Right ventricle myocardium inferior (tissue), 1 donor: ENCODE data around the gene AMT. TPM values are rescaled to one million over a fixed set of nuclear protein-coding genes. Genes with fewer than 3 reads are reported as not detected.

ENCODE experiments used
- ATAC-seq: fragments of 200-7000 bp; cut with Tn5 transposase; one replicate; pipeline ENCODE4 v1.9.1; 2020; ENCODE audit warnings: mild to moderate bottlenecking, moderate library complexity
- DNase-seq: peaks from one replicate; pipeline ENCODE4 v3.0.0; 2021; ENCODE audit errors: missing footprints
- intact Hi-C: fragments of 100-400 bp; cut with DNase I; formaldehyde crosslinking; loops from one replicate; pipeline ENCODE4 v1.11.0; 2022
- long read RNA-seq: library from polyadenylated mRNA; unstranded; transcript quantifications from one replicate; pipeline ENCODE4 v2.0.0, GENCODE V29; 2021
- total RNA-seq: library from RNA; stranded (reverse); fragmentation: NEBNext Ultra II Directional; extraction: Animal tissue kit (Norgen Biotek cat#: 25700); gene quantifications from one replicate; pipeline ENCODE4 v1.2.1, GENCODE V29; 2021
- donor health status: DM: no; HTN: yes; CAD: no; lungs with severe emphysema.

Gene AMT, protein sequence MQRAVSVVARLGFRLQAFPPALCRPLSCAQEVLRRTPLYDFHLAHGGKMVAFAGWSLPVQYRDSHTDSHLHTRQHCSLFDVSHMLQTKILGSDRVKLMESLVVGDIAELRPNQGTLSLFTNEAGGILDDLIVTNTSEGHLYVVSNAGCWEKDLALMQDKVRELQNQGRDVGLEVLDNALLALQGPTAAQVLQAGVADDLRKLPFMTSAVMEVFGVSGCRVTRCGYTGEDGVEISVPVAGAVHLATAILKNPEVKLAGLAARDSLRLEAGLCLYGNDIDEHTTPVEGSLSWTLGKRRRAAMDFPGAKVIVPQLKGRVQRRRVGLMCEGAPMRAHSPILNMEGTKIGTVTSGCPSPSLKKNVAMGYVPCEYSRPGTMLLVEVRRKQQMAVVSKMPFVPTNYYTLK
- total RNA-seq, result 20.5 TPM
- long read RNA-seq, transcript AMT-221 (9 exons, 2,038 nt), result minor isoform, 6 of 43 reads
- long read RNA-seq, transcript AMT-201 (9 exons, 2,280 nt), result major isoform, 29 of 43 reads
- long read RNA-seq, partial matches to known transcripts, result 1 of 43 reads
- long read RNA-seq, other reads (novel, unspliced or antisense), result 1 of 43 reads

DNA sequence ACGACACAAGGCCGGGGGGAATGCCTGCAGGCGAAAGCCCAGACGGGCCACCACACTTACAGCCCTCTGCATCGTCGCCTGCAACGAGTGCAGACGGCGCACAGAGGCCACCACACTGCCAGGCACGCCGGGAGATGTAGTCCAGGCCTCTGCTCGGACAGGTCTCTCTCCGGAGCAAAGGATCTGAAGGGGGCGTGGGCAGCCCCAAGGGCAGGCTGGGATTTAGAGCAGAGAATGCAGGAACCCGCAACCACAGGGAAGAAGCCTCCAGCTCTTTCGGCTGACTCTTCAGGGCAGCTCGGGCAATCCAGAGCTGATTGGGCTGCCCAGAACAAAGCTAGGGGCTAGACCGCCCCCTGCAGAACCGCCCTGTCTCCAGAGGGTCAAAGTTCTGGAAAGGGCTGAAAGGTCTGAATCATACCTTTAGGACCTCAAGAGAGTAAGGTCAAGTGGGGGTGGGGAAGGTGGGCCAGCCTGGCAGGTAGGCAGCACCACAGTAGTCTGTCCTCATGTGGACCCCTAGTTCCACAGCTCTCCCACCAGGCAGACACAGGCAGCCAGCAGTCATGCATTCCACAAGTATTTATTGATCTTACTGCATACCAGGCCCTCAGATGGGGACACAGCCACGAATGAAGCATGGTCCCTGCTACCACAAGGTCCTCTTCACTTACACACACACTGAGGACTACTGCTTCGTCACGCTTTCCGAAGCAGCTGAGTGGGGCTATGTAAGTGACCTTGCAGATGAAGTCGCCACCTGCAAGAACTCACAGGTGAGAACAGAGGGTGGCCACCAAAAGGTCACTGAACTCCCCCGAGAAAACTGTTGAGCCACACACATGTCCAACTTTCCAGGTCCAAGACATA lies at the start of gene AMT:
Gene AMT, minus strand, starts transcription at position 95 of the 870 bp plus-strand sequence. Its CDS starts 23 bp downstream, at position 72.
- DNase-seq (peak; percentile 81), ATAC-seq (peak; percentile 66)
- intact Hi-C loops, result loop anchor here (10.0 kb wide), 1 partner anchor 398 kb away; the partner anchor contains the start of genes IMPDH2 and NDUFAF3

DNA sequence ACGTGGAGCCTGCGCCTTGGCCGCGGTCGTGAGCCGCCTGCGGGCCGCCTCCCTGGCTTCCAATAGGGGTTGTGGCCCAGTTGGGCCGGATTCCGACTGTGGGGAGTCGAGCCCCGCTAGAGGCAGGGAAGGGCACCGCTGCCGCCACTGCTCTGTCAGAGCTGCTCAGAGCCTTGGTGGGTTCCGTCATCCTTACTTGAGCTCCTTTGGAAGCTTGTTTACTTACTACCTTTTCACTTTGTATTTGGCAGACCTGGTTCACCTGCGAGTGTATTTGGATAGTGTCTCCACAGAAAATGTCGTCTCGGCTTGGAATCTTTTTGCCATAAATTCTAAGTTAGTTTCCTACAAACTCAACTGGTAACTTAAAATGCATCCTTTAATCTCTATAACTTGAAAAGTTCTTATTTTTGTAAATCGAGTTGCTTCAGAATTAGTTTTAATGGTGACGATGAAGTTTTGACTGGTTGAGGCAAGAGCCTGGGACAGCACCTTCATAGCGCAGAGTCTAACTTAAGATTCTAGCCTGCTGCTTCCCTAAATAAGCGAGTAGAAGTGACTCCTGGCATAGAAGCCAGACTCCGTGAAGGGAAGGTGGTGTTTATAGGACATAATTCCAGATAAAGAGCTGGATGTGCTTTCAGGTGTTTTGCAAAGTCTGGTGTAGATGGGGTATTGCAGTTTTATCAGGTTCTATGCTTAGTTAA lies 48.6 kb upstream of the AMT start:
- DNase-seq (no peak), ATAC-seq (no peak)
- intact Hi-C loops, result loop anchor here (5.0 kb wide), 1 partner anchor 46 kb away; no protein-coding TSS in a partner anchor

DNA sequence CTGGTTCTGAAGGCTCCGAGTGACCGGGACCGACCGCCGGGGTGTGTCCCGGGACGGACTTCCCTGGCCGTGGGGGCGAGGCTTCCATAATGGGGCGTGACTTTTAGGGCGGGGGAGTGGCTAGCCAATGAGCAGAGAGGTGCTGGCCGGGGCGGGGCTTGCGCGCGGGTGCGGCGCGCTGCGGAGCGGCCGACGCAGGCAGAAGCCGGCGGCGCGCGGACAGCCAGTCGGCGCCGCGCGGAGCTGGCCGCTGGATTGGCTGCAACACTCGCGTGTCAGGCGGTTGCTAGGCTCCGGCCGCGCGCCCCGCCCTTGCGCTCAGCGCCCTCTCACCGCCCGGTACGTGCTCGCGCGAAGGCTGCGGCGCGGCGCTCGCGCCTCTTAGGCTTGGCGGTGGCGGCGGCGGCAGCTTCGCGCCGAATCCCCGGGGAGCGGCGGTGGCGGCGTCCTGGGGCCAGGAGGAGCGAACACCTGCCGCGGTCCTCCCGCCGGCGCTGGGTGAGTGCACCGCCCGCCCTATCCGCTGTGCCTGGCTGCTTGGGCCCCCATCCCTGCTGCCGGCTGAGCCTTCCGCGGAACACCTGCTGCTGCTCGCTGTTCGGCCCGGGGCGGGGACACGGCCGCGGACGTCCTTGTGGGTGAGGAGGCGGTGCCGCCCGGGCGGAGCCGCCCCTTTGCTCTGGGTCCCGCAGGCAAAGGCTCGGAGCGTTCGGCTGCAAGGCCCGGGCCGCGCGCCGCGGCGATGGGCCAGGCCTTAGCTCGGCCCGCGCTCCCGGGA lies 47.9 kb upstream of the AMT start, which contains the start of gene DAG1:
Gene DAG1, plus strand, starts transcription at position 332 of the 778 bp plus-strand sequence. CDS start 40,268 bp downstream, outside the sequence.
- peak; percentile 99 for DNase-seq
- intact Hi-C loops, result loop anchor here (5.0 kb wide), 3 partner anchors 47 to 298 kb away; partner anchors contain the start of genes APEH and KLHDC8B

DNA sequence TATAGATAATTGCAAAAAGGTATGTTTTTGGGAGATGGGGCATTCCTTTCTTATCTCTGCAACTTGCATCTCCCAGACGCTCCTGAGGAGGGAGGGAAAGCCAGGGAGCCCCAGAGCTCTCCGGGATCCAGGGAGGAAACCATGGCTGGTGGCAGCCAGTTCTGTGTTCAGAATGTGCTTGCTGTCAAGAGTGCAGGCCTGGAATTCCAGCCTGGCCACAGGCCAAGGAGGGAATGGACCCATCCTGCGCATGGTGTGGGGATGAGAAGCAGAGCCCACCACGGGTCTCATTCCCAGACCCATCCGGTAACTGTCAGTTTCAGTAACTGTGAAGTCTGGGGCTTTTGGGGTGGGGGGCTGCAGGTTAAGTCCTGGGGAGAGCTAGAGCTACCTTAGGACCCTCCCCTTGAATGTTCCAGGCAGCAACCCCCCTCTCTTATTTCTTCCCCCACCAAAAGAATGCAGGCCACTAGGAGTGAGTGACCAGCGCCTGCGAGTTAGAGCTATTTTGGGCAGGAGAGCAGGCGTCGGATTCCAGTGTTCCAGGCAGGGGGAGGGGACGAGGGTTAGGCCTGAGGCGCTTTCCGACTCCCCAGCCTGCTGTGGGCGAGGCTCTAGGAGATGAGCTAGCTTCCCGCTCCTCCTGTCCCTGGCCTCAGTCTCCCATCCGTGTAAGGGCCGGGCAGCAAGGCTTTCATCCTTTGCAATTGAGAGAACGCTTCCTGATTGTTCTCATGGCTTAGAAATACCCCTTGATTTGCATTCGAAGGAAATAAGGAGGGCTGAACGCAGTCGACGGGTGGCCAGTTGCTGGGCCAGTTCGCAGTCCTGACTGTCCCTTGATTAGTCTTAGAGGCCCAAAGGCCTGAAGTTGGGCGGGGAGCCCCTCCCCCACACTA lies 47.0 kb upstream of the AMT start:
- DNase-seq (peak; percentile 83), ATAC-seq (peak; percentile 65)
- intact Hi-C loops, result loop anchor here (5.0 kb wide), 2 partner anchors 203 to 297 kb away; partner anchors contain the start of genes APEH and KLHDC8B

More for the DNA sequence above, 47.9 kb upstream of the AMT start, which contains the start of gene DAG1:
- ATAC-seq, result peak; percentile 93

DNA sequence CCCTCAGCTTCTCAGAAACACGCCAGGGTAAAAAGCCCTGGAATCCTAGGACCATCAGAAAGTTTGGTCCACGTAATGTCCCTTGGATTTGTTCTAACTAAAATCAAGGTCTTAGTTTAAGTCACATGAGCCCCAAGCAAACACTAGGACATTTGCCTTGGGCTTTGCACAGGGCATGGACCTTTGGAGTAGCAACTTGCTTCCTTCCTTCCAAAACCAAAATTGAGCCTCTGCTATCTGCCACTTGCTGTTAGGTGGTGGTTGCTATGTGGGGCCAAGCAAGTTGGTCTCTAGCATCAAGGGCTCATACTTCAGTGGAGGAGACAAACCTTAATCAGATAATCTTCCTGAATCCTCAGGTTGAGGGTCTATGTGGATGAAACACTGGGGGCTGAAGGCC lies 43.8 kb upstream of the AMT start:
- ATAC-seq (no peak), DNase-seq (no peak)
- intact Hi-C loops, result loop anchor here (5.0 kb wide), 2 partner anchors 206 to 294 kb away; partner anchors contain the start of genes APEH and KLHDC8B

DNA sequence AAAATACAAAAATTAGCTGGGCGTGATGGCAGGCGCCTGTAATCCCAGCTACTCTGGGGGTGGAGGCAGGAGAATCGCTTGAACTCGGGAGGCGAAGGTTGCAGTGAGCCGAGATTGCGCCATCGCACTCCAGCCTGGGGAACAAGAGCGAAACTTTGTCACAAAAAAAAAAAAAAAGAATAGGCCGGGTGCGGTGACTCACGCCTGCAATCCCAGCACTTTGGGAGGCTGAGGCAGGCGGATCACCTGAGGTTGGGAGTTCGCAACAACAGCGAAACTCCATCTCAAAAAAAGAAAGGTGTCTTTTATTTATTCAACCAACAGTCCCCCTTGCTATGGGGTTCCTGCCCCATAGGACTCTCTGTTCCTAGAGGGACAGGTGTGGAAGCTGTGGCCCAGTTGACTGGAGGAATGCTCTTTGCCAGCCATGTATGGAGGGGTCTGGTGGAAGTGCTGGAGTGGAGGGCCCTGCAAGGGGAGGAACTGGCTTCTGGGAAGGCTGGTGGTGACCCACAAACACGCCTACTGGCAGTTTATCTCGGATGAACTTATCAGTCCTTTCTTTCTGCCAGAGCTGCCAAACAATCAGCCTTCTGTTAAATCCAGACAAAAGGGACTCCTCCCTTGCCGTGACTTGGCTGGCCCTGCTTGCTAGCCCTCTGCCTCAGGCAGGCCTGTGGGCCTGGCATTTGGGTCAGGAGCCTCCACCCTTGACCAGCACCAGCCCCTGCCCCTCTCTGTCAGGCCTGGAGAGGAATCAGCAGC lies 43.2 kb upstream of the AMT start:
- no peak for ATAC-seq
- intact Hi-C loops, result loop anchor here (5.0 kb wide), 2 partner anchors 207 to 293 kb away; partner anchors contain the start of genes APEH and KLHDC8B

DNA sequence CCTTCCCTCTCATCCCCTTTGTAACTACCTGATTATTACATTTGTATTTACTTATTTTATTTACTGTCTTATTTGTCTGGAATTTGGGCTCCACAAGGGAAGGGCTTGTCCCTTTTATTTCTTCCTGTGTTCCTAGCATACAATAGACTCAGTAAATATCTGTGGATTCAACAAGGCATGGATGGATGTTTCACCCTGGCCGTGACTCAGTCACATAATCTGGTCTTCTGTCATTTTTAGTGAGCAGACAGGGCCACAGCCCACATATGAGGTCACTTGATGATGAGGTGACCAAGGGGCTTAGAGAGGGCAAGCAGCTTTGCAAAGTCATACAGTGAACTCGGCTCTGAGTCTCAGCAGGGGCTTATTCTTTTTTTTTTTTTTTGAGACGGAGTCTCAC lies 39.9 kb upstream of the AMT start:
- intact Hi-C loops, result no loop called here
- DNase-seq (no peak), ATAC-seq (no peak)

More for the DNA sequence above, 43.2 kb upstream of the AMT start:
- DNase-seq, result no peak

DNA sequence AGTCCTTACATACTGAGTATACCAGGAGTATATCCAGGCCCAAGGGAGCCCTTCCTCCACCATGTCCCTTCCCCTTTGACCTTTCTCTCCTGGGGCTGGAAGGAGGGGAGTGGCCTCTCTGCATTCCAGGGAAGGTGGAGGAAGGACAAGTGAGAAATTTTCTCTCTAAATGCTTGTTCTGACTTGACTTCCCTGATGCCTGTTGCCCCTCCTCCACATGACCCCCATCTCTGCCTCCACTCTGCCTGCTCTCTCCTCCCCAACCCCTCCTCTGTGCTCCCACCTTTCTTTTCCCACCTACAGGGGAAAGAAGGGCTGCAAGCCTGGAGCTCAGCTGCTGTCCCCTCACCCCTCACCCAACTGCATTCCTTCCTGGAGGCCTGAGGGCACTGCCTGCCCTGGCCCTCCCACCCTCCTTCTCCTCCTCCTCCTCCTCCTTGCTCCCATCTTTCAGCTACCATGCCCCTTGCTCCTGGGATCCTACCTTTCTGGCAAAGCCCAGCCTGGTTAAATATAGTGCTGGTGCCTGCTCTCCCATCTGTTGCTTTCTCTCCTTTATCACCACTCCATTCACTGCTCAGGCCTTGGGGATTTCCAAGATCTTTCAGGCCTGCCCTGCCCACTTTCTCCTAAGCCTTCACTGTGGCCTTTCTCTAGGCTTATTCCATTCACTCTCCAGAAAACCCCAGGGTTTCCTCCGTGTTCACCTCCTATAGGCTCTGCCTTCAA lies 39.3 kb upstream of the AMT start:
- intact Hi-C loops, result no loop called here
- no peak for DNase-seq
- no peak for ATAC-seq

DNA sequence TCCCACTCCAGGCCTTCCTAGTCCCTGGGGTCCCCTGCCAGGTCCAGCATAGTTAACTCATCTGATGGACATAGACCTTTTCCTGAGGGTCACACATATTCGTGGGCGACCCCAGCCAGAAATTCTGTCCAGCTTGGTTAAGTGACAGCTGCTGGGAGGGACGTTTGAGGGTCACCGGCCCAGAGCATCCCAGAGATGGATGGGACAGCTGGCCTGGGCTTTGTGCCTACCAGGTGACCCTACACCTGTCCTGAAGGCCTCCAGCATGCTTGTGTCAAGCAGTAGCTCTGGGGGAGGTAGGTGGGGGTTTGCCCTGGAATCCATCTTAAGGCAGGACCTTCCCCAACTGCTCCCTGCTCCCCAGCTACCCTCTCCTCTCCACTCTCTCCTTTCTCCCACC lies 38.7 kb upstream of the AMT start:
- intact Hi-C loops, result no loop called here
- DNase-seq (no peak), ATAC-seq (no peak)

DNA sequence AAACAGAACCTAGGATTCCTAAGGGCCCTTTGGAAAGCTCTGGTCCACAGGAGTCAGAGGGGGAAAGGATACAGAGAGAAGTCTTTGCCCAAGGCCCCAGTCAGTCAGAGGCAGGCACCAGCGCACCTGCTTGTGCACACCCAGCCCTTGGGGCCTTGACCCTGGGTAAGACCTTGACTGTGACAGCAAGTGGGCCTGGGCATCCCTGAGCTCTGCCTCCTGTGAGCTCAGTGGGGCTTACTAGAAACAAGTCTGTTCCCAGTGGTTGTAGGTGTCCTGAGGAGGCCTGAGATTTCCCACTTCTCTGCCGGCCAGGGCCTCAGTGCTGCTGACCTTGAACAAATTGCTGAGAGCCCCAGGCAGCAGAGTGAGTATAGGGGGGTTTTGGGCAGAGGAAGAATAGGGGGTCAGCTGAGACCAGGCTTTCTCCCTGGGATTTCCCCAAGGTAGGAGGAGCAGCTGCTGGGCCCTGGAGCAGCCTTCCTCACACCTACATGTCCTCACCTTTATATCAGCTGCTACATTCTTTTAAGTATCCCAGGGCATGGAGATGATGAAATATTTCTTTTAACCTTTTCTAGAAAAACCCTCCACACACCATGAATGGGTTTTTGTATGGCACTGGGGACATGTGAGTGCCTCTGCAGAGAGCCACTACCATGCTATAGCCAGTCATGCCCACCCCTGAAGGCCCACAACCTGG lies 38.1 kb upstream of the AMT start:
- DNase-seq, result no peak
- intact Hi-C loops, result no loop called here
- no peak for ATAC-seq

DNA sequence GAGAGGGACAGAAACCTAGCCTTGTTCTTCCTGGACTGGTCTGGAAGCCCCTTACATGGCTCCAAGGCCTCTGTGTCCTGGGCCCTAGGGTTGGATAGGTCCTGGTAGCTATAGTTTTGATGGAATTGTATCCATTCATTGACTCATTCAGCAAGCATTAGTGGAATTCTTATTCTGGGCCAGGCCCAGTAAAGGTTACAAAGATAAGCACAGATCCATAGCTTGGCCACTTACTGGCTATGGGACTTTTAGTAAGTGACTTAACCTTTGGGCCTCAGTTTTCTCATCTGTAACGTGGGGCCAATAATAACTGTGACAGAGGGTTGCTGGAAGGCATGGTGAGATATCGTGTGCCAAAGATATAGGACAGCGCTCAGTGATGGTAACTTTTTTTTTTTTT lies 34.2 kb upstream of the AMT start:
- no peak for ATAC-seq
- DNase-seq, result no peak
- intact Hi-C loops, result no loop called here

DNA sequence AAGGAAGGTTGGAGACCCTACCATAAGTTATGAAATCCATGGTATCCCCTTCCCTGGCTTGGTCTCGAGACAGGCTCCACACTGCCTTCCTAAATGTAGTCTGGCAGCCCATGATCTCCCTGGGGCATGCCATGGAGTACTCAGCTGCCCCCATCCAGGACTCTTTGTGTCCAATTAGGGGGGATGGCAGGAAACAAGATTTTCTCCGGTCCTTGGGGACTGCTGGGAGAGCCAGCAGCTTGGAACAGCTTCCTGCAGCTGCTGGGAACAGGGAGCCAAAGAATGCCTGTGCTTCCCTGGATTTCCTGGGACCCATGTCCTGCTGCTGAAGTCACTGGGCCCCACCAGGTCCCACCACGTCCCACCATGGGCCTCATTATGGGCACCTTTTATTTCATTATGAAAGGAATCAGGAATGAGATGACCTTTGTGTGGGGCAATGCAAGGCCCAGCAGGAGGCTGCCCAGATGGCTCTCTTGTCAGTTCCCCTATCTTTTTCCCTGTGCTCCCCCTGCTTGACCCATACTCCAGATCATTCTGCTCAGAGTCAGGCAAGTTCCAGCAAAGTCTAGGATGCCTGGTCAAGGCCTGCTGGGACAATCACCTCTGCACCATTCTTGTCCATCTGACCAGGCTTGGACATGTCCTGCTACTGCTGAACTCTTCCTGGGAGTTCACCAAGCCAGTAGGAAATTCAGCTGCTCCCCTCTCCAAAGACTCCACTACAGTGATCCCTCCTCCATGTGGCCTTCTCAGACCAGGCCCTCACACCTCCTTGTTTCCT lies 32.8 kb upstream of the AMT start:
- DNase-seq (no peak), ATAC-seq (peak; percentile 62)
- intact Hi-C loops, result no loop called here

DNA sequence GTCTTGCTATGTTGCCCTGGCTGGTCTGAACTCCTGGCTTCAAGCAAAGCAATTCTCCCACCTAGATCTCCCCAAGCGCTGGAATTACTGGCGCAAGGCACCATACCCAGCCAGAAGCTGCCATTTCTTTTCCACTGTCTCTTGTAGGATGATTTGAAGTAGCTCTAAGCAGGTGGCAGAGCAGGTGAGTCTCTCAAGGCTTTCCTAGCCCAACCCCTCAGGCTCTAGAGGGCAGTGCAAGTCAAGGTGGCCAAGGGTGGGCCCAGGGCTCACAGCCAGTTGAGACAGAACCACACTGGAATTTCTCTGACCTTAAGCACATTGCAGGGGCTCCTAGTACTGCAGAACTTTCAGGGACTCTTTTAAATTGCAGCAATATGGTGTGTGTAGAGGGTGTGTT lies 32.2 kb upstream of the AMT start:
- intact Hi-C loops, result no loop called here
- DNase-seq (no peak), ATAC-seq (peak; percentile 71)

DNA sequence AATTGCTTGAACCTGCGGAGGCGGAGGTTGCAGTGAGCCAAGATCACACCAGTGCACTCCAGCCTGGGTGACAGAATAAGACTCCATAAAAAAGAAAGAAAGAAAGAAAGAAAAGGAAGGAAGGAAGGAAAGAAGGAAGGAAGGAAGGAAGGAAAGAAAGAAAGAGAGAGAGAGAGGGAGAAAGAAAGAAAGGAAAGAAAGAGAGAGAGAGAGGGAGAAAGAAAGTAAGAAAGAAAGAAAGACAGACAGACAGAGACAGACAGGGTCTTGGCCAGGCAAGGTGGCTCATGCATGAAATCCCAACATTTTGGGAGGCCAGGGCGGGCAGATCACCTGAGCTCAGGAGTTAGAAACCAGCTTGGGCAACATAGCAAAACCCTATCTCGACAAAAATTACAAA lies 31.3 kb upstream of the AMT start:
- intact Hi-C loops, result no loop called here
- ATAC-seq, result no peak
- DNase-seq, result no peak
